MM.1S (cell line): ENCODE data around the gene CAPN11.

Experiments
- EZH2phosphoT487 ChIP-seq: fragments of 300-600 bp; sonication (generic); IDR thresholded peaks from 2 replicates; pipeline ENCODE4 v1.6.1; 2018; ENCODE audit warnings: antibody characterized with exemption, low read length
- TF ChIP-seq, protein P1 (sequence below): fragments of 300-600 bp; sonication (generic); IDR thresholded peaks from 2 replicates; pipeline ENCODE4 v1.5.1; 2016; ENCODE audit warnings: antibody characterized with exemption, low read length, mixed read lengths

DNA sequence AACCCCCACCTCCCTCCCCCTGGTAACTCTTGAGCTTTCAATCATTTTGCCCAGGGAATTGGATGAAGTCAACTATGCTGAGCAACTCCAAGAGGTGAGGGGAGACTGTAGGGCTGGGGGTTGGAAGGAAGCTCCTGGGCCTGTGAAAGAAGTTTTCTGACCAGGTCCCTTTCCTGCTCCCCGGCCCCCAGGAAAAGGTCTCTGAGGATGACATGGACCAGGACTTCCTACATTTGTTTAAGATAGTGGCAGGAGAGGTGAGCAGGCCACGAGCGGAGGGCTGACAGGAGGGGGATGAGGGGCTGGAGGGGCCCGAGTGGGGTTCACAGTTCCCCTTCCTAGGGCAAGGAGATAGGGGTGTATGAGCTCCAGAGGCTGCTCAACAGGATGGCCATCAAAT is 21.8 kb downstream of the CAPN11 start:
- TF ChIP-seq EZH2phosphoT487, result no peak
- TF ChIP-seq, protein P1, sequence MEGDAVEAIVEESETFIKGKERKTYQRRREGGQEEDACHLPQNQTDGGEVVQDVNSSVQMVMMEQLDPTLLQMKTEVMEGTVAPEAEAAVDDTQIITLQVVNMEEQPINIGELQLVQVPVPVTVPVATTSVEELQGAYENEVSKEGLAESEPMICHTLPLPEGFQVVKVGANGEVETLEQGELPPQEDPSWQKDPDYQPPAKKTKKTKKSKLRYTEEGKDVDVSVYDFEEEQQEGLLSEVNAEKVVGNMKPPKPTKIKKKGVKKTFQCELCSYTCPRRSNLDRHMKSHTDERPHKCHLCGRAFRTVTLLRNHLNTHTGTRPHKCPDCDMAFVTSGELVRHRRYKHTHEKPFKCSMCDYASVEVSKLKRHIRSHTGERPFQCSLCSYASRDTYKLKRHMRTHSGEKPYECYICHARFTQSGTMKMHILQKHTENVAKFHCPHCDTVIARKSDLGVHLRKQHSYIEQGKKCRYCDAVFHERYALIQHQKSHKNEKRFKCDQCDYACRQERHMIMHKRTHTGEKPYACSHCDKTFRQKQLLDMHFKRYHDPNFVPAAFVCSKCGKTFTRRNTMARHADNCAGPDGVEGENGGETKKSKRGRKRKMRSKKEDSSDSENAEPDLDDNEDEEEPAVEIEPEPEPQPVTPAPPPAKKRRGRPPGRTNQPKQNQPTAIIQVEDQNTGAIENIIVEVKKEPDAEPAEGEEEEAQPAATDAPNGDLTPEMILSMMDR, result no peak
